WTC11 (cell line): ENCODE results near the gene JMJD7.

Source experiments
- AFF4 ChIP-seq: sonication (generic); formaldehyde crosslinking; IDR thresholded peaks from 2 replicates; pipeline ENCODE4 v1.8.1; 2023; ENCODE audit warnings: mild to moderate bottlenecking, missing genetic modification reagents, borderline replicate concordance
- CREB1 ChIP-seq: sonication (generic); formaldehyde crosslinking; IDR thresholded peaks from 2 replicates; pipeline ENCODE4 v1.8.0; 2023; ENCODE audit warnings: mild to moderate bottlenecking, missing genetic modification reagents
- CTCF ChIP-seq: fragments of 200-600 bp; IDR thresholded peaks from 2 replicates; pipeline ENCODE4 v1.8.0; 2022; ENCODE audit warnings: antibody characterized with exemption
- ETV6 ChIP-seq: sonication (generic); formaldehyde crosslinking; IDR thresholded peaks from 2 replicates; pipeline ENCODE4 v1.8.1; 2022; ENCODE audit warnings: mild to moderate bottlenecking, missing genetic modification reagents
- JUN ChIP-seq: sonication (generic); formaldehyde crosslinking; IDR thresholded peaks from 2 replicates; pipeline ENCODE4 v1.8.0; 2023; ENCODE audit warnings: mild to moderate bottlenecking, missing genetic modification reagents
- MAX ChIP-seq: sonication (generic); formaldehyde crosslinking; IDR thresholded peaks from 2 replicates; pipeline ENCODE4 v1.8.0; 2022; ENCODE audit warnings: mild to moderate bottlenecking, missing genetic modification reagents
- MXD4 ChIP-seq: fragments of 250-450 bp; sonication (Bioruptor Pico); IDR thresholded peaks from 2 replicates; pipeline ENCODE4 v1.8.0; 2021; ENCODE audit warnings: mild to moderate bottlenecking, moderate library complexity, borderline replicate concordance
- NR3C1 ChIP-seq: sonication (generic); formaldehyde crosslinking; conservative IDR thresholded peaks from 2 replicates; pipeline ENCODE4 v1.8.1; 2023; ENCODE audit warnings: low read depth, mild to moderate bottlenecking, missing genetic modification reagents
- PRDM15 ChIP-seq: sonication (generic); formaldehyde crosslinking; IDR thresholded peaks from 2 replicates; pipeline ENCODE4 v1.8.0; 2022; ENCODE audit warnings: missing genetic modification reagents
- TEAD1 ChIP-seq: sonication (generic); formaldehyde crosslinking; IDR thresholded peaks from 2 replicates; pipeline ENCODE4 v1.8.0; 2022; ENCODE audit warnings: mild to moderate bottlenecking, missing genetic modification reagents
- ZNF138 ChIP-seq: sonication (generic); formaldehyde crosslinking; conservative IDR thresholded peaks from 2 replicates; pipeline ENCODE4 v1.8.1; 2022; ENCODE audit warnings: mild to moderate bottlenecking, moderate library complexity, missing genetic modification reagents
- ZNF263 ChIP-seq: sonication (generic); formaldehyde crosslinking; IDR thresholded peaks from 2 replicates; pipeline ENCODE4 v1.8.1; 2022; ENCODE audit warnings: low read depth, mild to moderate bottlenecking, moderate library complexity, missing genetic modification reagents

GRCh38 chr15:41856262-41856661, 28.4 kb downstream of the JMJD7 start:
- no peak for TF ChIP-seq CREB1 (CRISPR knock-in tag)
- TF ChIP-seq JUN (CRISPR knock-in tag) = no peak
- no peak for TF ChIP-seq CTCF
- no peak for TF ChIP-seq NR3C1 (CRISPR knock-in tag)
- no peak for TF ChIP-seq PRDM15 (CRISPR knock-in tag)
- TF ChIP-seq TEAD1 (CRISPR knock-in tag) = no peak
- no peak for TF ChIP-seq ZNF263 (CRISPR knock-in tag)
- no peak for TF ChIP-seq AFF4 (CRISPR knock-in tag)
- TF ChIP-seq MXD4 = no peak
- TF ChIP-seq ETV6 (CRISPR knock-in tag) = no peak
- TF ChIP-seq MAX = no peak
- TF ChIP-seq ZNF138 (CRISPR knock-in tag) = no peak
